ENCODE measurements around the gene KCNN3.
"Not testable (repeated sequence)": the region's sequence is repeated elsewhere in the genome, so short reads cannot be mapped to it uniquely, and the experiment has no call there.

Gene KCNN3

GRCh38 chr1:154870115-154870571 lies at the start of gene KCNN3:
KCNN3 (minus strand) TSS chr1:154870281; CDS start chr1:154869964, 317 bp downstream.
- peak; percentile 68 for DNase-seq

- no peak for DNase-seq
Measured at GRCh38 chr1:154913273-154913672, 43.2 kb upstream of the KCNN3 start.

- DNase-seq = no peak
Measured at GRCh38 chr1:154912755-154913154, 42.7 kb upstream of the KCNN3 start.

GRCh38 chr1:154911691-154912550 lies 41.8 kb upstream of the KCNN3 start:
- DNase-seq = no peak

- no peak for DNase-seq
Measured at GRCh38 chr1:154910851-154911250, 40.8 kb upstream of the KCNN3 start.

- DNase-seq = no peak
Measured at GRCh38 chr1:154908937-154909336, 38.9 kb upstream of the KCNN3 start.

- DNase-seq = not testable (repeated sequence)
Measured at GRCh38 chr1:154908129-154908528, 38.0 kb upstream of the KCNN3 start.

- no peak for DNase-seq
Measured at GRCh38 chr1:154906621-154907081, 36.6 kb upstream of the KCNN3 start.

GRCh38 chr1:154902938-154903566 lies 33.0 kb upstream of the KCNN3 start:
- no peak for DNase-seq

- no peak for DNase-seq
Measured at GRCh38 chr1:154901591-154901990, 31.5 kb upstream of the KCNN3 start.

- no peak for DNase-seq
Measured at GRCh38 chr1:154899041-154899440, 29.0 kb upstream of the KCNN3 start.

- DNase-seq = no peak
Measured at GRCh38 chr1:154896771-154897286, 26.7 kb upstream of the KCNN3 start.

- DNase-seq = no peak
Measured at GRCh38 chr1:154895798-154896197, 25.7 kb upstream of the KCNN3 start.

GRCh38 chr1:154891452-154891851 lies 21.4 kb upstream of the KCNN3 start:
- no peak for DNase-seq

GRCh38 chr1:154888757-154889156 lies 18.7 kb upstream of the KCNN3 start:
- no peak for DNase-seq

GRCh38 chr1:154886281-154887015 lies 16.4 kb upstream of the KCNN3 start:
- DNase-seq = no peak

GRCh38 chr1:154884869-154885701 lies 15.0 kb upstream of the KCNN3 start:
- no peak for DNase-seq

- no peak for DNase-seq
Measured at GRCh38 chr1:154883919-154884868, 14.1 kb upstream of the KCNN3 start.

GRCh38 chr1:154881820-154882535 lies 11.9 kb upstream of the KCNN3 start:
- no peak for DNase-seq

- DNase-seq = no peak
Measured at GRCh38 chr1:154880671-154881070, 10.6 kb upstream of the KCNN3 start.

Data from activated CD8-positive, alpha-beta memory T cell treated with anti-CD3 and anti-CD28 coated beads, Interleukin-2, amount 50 U/mL, for 4 hours (primary cell).